CD4-positive, alpha-beta memory T cell (primary cell): Measurements from ENCODE around the gene MAD1L1. TPM values are rescaled to one million over a fixed set of nuclear protein-coding genes. Genes with fewer than 3 reads are reported as not detected.
A peak's percentile ranks its signal among the peaks of the same experiment; 100 is the strongest.

ENCODE experiments used
- CTCF ChIA-PET: fragments of 350-600 bp; sonication (Branson Sonifier 250); formaldehyde crosslinking; loops from one replicate; lab custom pipeline; 2021; ENCODE audit warnings: inconsistent platforms; ENCODE audit not compliant: partially characterized antibody; lab: Charles Lee
- POLR2A ChIA-PET: fragments of 350-600 bp; sonication (Branson Sonifier 250); formaldehyde crosslinking; loops from one replicate; lab custom pipeline; 2021; ENCODE audit not compliant: partially characterized antibody; lab: Charles Lee
- DNase-seq, 5 donors: peaks; one replicate each; pipeline versions ENCODE4 v3.0.0 to v3.0.0-alpha.2; 2020 to 2022; ENCODE audit warnings: mixed read lengths in 1 of 5
- H3K27ac ChIP-seq: one replicate; pipeline ENCODE4 v1.7.0; 2013; ENCODE audit warnings: low read depth, low read length
- H3K27me3 ChIP-seq: 2 replicates; pipeline ENCODE4 v1.7.0; 2013; ENCODE audit warnings: mild to moderate bottlenecking, low read length, moderate library complexity; ENCODE audit not compliant: insufficient read depth
- H3K36me3 ChIP-seq: 2 replicates; pipeline ENCODE4 v1.7.0; 2013; ENCODE audit warnings: mild to moderate bottlenecking, low read length, moderate library complexity; ENCODE audit not compliant: insufficient read depth
- H3K4me1 ChIP-seq: 2 replicates; pipeline ENCODE4 v1.7.0; 2013; ENCODE audit warnings: mild to moderate bottlenecking, low read length, moderate library complexity; ENCODE audit not compliant: insufficient read depth
- H3K4me3 ChIP-seq, 2 donors: one replicate each; pipeline ENCODE4 v1.7.0; 2013; ENCODE audit warnings: low read length in 2 of 2, mild to moderate bottlenecking in 1 of 2
- H3K9me3 ChIP-seq, 2 donors: one replicate each; pipeline ENCODE4 v1.7.0; 2013; ENCODE audit warnings: low read length in 2 of 2, control low read depth in 1 of 2; ENCODE audit not compliant: control insufficient read depth in 1 of 2
- H3K27ac Mint-ChIP-seq, 7 donors: one replicate each; pipeline ENCODE4 v1.8.0; 2020 to 2021; ENCODE audit warnings: mixed read lengths in 7 of 7, mild to moderate bottlenecking in 6 of 7, inconsistent platforms in 3 of 7, moderate library complexity in 3 of 7
- H3K27me3 Mint-ChIP-seq, 2 donors: one replicate each; pipeline ENCODE4 v1.8.0; 2020 to 2021; ENCODE audit warnings: mixed read lengths in 2 of 2
- H3K36me3 Mint-ChIP-seq, 2 donors: one replicate each; pipeline ENCODE4 v1.8.0; 2020 to 2021; ENCODE audit warnings: mixed read lengths in 2 of 2, inconsistent platforms in 1 of 2, mild to moderate bottlenecking in 1 of 2
- H3K4me1 Mint-ChIP-seq, 4 donors: one replicate each; pipeline ENCODE4 v1.8.0; 2020 to 2021; ENCODE audit warnings: mixed read lengths in 4 of 4, mild to moderate bottlenecking in 1 of 4
- H3K4me3 Mint-ChIP-seq, 8 donors: one replicate each; pipeline ENCODE4 v1.8.0; 2020 to 2021; ENCODE audit warnings: mixed read lengths in 8 of 8, mild to moderate bottlenecking in 7 of 8, moderate library complexity in 6 of 8, inconsistent platforms in 3 of 8
- H3K9me3 Mint-ChIP-seq, 8 donors: one replicate each; pipeline ENCODE4 v1.8.0; 2020 to 2021; ENCODE audit warnings: mixed read lengths in 8 of 8, mild to moderate bottlenecking in 5 of 8, inconsistent platforms in 3 of 8, moderate library complexity in 1 of 8
- intact Hi-C: fragments of 100-400 bp; cut with micrococcal nuclease; formaldehyde crosslinking; loops from one replicate; pipeline ENCODE4 v1.15.1; 2023
- polyA plus RNA-seq, 2 donors: library from polyadenylated mRNA; unstranded; fragments of 300-500 nt; fragmentation: Illumina TruSeq; gene quantifications; one replicate each; pipeline ENCODE4 v1.2.3, GENCODE V29; 2021
- total RNA-seq, 2 experiments: library from RNA; stranded (reverse); gene quantifications; one replicate each; pipeline ENCODE4 v1.2.3, GENCODE V29; 2021

The MAD1L1 gene
- total and polyA plus RNA-seq, 4 experiments from 2014 or later = 89.9 to 132 (median 110) TPM

DNA sequence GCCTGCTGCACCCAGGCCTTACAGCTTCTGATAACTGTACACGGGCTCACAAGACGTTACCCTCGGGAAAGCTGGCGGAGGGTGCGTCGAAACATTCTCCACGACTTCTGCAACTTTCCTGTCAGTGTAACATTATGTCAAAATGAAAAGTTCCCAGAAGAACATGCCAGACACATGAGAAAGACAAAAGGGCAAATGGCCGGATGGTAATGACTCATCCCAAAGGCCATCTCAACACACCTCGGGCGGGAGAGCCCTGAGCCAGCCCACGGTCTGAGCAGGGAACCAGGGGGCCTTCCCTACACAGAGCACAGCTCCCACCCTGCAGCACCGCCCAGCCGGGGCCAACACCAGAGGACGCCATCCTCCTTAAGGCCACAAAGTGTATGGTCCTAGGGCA, 118.7 kb downstream of the MAD1L1 start:
- no peaks in the 10 kb centered on the region for H3K4me1 ChIP-seq
- ChIA-PET CTCF (interaction anchor here (1.3 kb wide), 1 partner anchor 15 kb away, joined by 4 read pairs; no protein-coding TSS in a partner anchor), POLR2A (no interaction called here)
- intact Hi-C loops = no loop called here
- H3K36me3 ChIP-seq = no peaks in the 10 kb centered on the region
- no peaks in the 10 kb centered on the region for H3K9me3 ChIP-seq
- Mint-ChIP-seq H3K4me1 (peaks cover 10 to 25% (median 15%) of the 10 kb centered on the region in 4 donors), H3K9me3 (no peaks in the 10 kb centered on the region), H3K4me3 (no peak overlapping the region), H3K27me3 (no peaks in the 10 kb centered on the region), H3K36me3 (peaks cover 1 to 7% of the 10 kb centered on the region in 2 donors), H3K27ac (no peak overlapping the region)
- H3K27me3 ChIP-seq = no peaks in the 10 kb centered on the region
- DNase-seq = no peak
- H3K27ac ChIP-seq = no peak overlapping the region
- H3K4me3 ChIP-seq = no peak overlapping the region

DNA sequence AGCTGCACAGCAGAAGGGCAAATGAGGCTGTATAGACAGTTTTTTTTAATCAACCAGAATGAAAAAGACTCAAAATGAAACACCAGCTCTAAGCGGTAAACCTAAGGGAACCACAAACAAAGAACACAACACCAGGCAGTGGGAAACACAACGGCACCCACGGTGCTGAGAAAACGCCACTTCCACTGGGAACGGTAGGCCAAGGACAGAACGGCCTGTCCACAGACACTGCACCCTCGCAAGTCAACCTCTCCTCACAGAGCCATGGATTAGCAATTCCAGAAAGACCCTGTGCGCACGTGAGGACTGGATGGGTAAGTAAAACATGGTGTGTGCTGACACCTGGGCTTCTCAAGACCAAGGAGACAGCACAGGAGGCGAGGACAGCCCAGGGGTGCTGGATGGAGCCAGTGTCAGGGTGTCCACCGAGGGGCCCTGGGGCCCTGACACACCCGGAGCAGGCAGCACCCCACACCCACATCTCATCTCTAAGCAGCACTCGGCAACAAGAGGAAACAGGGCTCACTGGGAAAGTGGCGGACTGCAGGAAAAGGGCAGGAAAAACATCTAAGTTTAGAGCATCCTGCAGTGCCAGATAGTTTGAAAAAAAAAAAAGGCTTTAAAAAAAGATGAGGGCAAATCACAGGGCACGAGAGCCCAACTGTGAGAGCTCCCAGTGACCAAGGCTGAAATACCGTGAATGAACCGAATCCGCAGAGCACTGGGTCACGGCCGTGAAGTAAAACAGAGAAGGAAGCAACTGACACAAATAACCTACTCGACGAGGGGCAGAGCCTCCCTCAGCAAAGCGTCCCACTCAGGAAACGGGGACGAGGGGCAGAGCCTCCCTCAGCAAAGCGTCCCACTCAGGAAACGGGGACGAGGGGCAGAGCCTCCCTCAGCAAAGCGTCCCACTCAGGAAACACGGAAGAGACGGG, 120.2 kb downstream of the MAD1L1 start:
- H3K27ac Mint-ChIP-seq = peak overlapping the region in 3 of 7 donors; percentile 64 to 79 (median 75)
- H3K9me3 Mint-ChIP-seq = no peaks in the 10 kb centered on the region
- Histone ChIP-seq H3K9me3 (no peaks in the 10 kb centered on the region), H3K4me3 (no peak overlapping the region), H3K36me3 (no peaks in the 10 kb centered on the region), H3K4me1 (no peaks in the 10 kb centered on the region), H3K27me3 (no peaks in the 10 kb centered on the region), H3K27ac (no peak overlapping the region)
- peaks cover 10 to 22% (median 15%) of the 10 kb centered on the region in 4 donors for H3K4me1 Mint-ChIP-seq
- peak overlapping the region in 5 of 8 donors; percentile 10 to 69 (median 53) for H3K4me3 Mint-ChIP-seq
- intact Hi-C loops = no loop called here
- ChIA-PET CTCF (interaction anchor here (1.3 kb wide), 1 partner anchor 13 kb away, joined by 4 read pairs; no protein-coding TSS in a partner anchor), POLR2A (no interaction called here)
- no peaks in the 10 kb centered on the region for H3K27me3 Mint-ChIP-seq
- peaks cover 1 to 7% of the 10 kb centered on the region in 2 donors for H3K36me3 Mint-ChIP-seq
- no peak for DNase-seq

DNA sequence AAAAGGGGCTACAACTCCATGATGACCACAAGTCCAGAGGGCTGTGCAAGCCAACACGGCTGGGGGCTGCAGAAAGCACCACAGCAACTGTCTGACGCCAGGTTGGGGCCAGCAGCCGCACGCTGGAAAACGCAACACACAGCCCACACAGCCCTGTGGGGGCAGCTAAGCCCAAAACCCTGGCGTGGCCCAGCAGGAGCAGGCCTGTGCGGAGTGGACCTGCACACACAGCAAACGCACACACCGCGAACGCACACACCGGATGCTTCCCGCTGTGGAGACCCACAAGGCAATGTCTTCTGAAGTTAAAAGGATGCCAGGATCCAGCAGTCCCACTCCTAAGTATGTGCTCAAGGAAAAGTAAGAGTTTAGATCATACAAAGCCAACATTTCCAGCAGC, 121.2 kb downstream of the MAD1L1 start:
- Histone ChIP-seq H3K27ac (no peak overlapping the region), H3K36me3 (no peaks in the 10 kb centered on the region), H3K9me3 (no peaks in the 10 kb centered on the region), H3K27me3 (no peaks in the 10 kb centered on the region), H3K4me3 (no peak overlapping the region), H3K4me1 (no peaks in the 10 kb centered on the region)
- Mint-ChIP-seq H3K4me3 (peak overlapping the region in 5 of 8 donors; percentile 43 to 71 (median 62)), H3K4me1 (peaks cover 9 to 22% (median 15%) of the 10 kb centered on the region in 4 donors), H3K36me3 (peaks cover 1 to 7% of the 10 kb centered on the region in 2 donors), H3K27ac (peak overlapping the region in 1 of 7 donors; percentile 17), H3K27me3 (no peaks in the 10 kb centered on the region), H3K9me3 (no peaks in the 10 kb centered on the region)
- ChIA-PET POLR2A (no interaction called here), CTCF (no interaction called here)
- DNase-seq = no peak
- intact Hi-C loops = no loop called here

DNA sequence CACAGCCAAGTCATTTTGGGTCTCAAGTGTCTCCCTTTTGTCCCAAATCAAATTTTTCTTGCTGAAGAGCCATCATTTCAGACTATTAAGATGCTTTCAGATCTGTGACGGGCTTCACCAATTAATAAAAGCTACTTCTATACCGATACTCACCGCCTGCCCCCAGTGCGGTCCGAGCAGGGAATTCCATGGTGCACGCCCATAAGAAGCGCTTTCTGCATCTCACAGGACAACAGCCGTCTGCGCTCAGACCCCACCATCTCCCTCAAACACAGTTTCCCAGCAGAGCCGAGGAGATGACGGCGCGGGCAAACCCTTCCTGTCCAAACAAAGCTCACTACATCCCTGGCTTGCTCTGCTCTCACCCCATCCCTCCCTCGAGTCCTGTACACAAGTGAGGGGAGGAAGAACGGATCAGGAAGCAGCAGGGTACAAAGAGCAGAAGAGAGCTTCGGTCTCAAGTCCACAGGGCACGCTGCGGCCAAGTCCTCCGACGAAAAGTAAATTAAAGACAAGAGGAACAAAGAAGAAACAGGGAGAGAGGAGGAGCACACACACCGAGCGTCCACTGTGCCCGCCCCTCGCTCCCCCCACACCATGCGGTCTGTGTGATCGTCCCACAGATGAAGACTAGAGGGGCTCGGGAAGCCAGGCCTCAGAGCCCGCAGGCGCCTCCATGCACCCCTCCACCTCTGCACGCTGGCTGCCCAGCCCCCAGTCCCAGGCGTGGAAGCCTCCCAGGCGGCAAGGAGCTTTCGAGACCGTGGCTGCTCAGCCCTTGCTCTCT, 121.9 kb downstream of the MAD1L1 start:
- intact Hi-C loops = no loop called here
- peak overlapping the region in 3 of 7 donors; percentile 57 to 85 (median 80) for H3K27ac Mint-ChIP-seq
- H3K36me3 Mint-ChIP-seq = peaks cover 1 to 7% of the 10 kb centered on the region in 2 donors
- ChIA-PET POLR2A (no interaction called here), CTCF (no interaction called here)
- peaks cover 7 to 22% (median 15%) of the 10 kb centered on the region in 4 donors for H3K4me1 Mint-ChIP-seq
- DNase-seq = no peak
- no peak overlapping the region for H3K27ac ChIP-seq
- no peaks in the 10 kb centered on the region for H3K27me3 ChIP-seq
- peak overlapping the region in 7 of 8 donors; percentile 9 to 71 (median 43) for H3K4me3 Mint-ChIP-seq
- H3K4me1 ChIP-seq = no peaks in the 10 kb centered on the region
- H3K36me3 ChIP-seq = no peaks in the 10 kb centered on the region
- no peak overlapping the region for H3K4me3 ChIP-seq
- no peaks in the 10 kb centered on the region for H3K9me3 Mint-ChIP-seq
- no peaks in the 10 kb centered on the region for H3K9me3 ChIP-seq
- H3K27me3 Mint-ChIP-seq = no peaks in the 10 kb centered on the region

DNA sequence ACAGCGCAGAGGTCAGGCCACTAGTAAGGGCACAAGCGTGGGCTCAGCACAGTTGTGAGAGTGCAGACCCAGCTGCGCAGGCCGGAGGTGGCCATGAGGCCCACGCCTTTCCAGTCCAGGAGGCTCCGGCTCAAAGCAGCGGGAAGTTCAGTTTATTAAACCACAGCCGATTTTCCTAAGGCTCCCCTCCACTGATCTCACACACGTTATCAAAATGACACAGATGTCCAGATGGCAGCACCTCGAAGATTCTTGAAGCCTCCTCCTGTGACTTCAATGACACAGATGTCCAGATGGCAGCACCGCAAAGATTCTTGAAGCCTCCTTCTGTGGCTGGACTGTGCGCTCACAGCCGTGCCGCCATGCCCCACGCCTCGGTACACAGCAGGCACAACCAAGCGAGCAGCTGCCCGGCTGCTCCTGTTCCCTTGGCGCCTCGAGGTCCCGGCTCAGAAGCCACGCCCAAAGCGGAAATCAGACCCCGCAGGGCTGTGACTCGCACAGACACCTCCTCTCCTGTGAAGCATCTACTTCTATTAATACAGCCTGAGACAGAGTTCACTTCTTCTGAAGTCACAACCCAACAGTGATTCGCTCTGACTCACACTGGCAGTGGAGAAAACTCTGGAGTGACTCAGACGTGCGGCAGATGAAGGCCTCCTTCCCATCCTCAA, 122.7 kb downstream of the MAD1L1 start:
- H3K27ac ChIP-seq = no peak overlapping the region
- H3K36me3 ChIP-seq = no peaks in the 10 kb centered on the region
- no peaks in the 10 kb centered on the region for H3K27me3 ChIP-seq
- H3K36me3 Mint-ChIP-seq = peaks cover 1 to 7% of the 10 kb centered on the region in 2 donors
- H3K4me1 ChIP-seq = no peaks in the 10 kb centered on the region
- CTCF ChIA-PET = no interaction called here
- intact Hi-C loops = no loop called here
- peaks cover 7 to 23% (median 15%) of the 10 kb centered on the region in 4 donors for H3K4me1 Mint-ChIP-seq
- H3K27me3 Mint-ChIP-seq = no peaks in the 10 kb centered on the region
- H3K9me3 ChIP-seq = no peaks in the 10 kb centered on the region
- no peak for DNase-seq
- no peaks in the 10 kb centered on the region for H3K9me3 Mint-ChIP-seq
- H3K27ac Mint-ChIP-seq = peak overlapping the region in 3 of 7 donors; percentile 14 to 70 (median 48)
- H3K4me3 ChIP-seq = no peak overlapping the region
- POLR2A ChIA-PET = no interaction called here
- H3K4me3 Mint-ChIP-seq = peak overlapping the region in 1 of 8 donors; percentile 18

DNA sequence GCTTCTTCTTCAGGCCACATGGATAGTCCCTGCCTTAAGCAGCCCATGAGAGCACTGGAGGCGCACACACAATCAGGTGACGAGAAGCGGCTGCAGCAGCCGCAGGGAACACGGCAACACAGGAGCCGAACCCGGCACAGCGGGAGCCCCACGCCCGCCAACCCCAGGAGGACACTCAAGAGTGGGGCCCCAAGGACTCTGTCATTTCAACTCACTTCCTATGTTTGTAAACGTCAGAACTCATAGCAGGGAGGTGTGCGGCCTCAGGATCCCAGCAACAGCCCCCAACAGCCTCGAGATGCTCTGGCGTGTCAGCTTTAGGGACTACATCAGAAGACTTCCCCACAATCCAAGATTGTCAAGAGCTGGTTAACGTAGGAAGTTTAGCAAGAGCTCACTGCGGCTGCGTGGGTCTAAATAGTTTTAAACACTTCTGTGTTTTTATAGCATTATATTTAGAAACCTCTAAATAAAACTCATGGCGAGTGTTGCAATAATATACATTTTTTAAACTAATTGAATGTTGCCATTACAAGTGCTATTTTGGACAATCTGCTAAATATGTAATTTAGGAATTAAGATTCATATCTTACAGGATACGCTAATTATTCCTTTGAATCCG, 123.4 kb downstream of the MAD1L1 start:
- Mint-ChIP-seq H3K27me3 (no peaks in the 10 kb centered on the region), H3K36me3 (peaks cover 0 to 7% of the 10 kb centered on the region in 2 donors), H3K27ac (peak overlapping the region in 2 of 7 donors; percentile 14 to 48), H3K9me3 (no peaks in the 10 kb centered on the region), H3K4me1 (peaks cover 9 to 30% (median 17%) of the 10 kb centered on the region in 4 donors), H3K4me3 (no peak overlapping the region)
- ChIA-PET CTCF (no interaction called here), POLR2A (no interaction called here)
- Histone ChIP-seq H3K36me3 (no peaks in the 10 kb centered on the region), H3K9me3 (no peaks in the 10 kb centered on the region), H3K27ac (no peak overlapping the region), H3K4me3 (no peak overlapping the region), H3K27me3 (no peaks in the 10 kb centered on the region), H3K4me1 (peaks cover 3% of the 10 kb centered on the region)
- intact Hi-C loops = no loop called here
- DNase-seq = no peak
